Mucosa of rectum (tissue), 2 donors: ENCODE measurements around the gene SORBS2.
A peak's percentile ranks its signal among the peaks of the same experiment; 100 is the strongest.

Experiments used
- H3K27ac ChIP-seq, 2 donors: one replicate each; pipeline ENCODE4 v1.7.0; 2013; ENCODE audit warnings: inconsistent platforms in 2 of 2, low read depth in 2 of 2, low read length in 2 of 2
- H3K27me3 ChIP-seq, 2 donors: one replicate each; pipeline ENCODE4 v1.7.0; 2013; ENCODE audit warnings: low read length in 2 of 2; ENCODE audit not compliant: control insufficient read depth in 2 of 2, insufficient read depth in 2 of 2
- H3K36me3 ChIP-seq, 2 donors: one replicate each; pipeline ENCODE4 v1.7.0; 2013; ENCODE audit warnings: low read length in 2 of 2; ENCODE audit not compliant: control insufficient read depth in 2 of 2, insufficient read depth in 2 of 2
- H3K4me1 ChIP-seq, 2 donors: one replicate each; pipeline ENCODE4 v1.7.0; 2013; ENCODE audit warnings: low read length in 2 of 2, mild to moderate bottlenecking in 1 of 2; ENCODE audit not compliant: control insufficient read depth in 2 of 2, insufficient read depth in 2 of 2
- H3K4me3 ChIP-seq, 2 donors: one replicate each; pipeline ENCODE4 v1.7.0; 2013; ENCODE audit warnings: low read length in 2 of 2
- H3K9ac ChIP-seq, 2 donors: one replicate each; pipeline ENCODE4 v1.7.0; 2013; ENCODE audit warnings: low read length in 2 of 2, low read depth in 1 of 2, mild to moderate bottlenecking in 1 of 2
- H3K9me3 ChIP-seq, 2 donors: one replicate each; pipeline ENCODE4 v1.7.0; 2013; ENCODE audit warnings: low read length in 2 of 2; ENCODE audit not compliant: control insufficient read depth in 2 of 2
- donor health status: healthy.
- donor health status: Normal muscosa, but diverticular disease.

Gene SORBS2

GRCh38 chr4:185821029-185821419 lies 9.0 kb upstream of the SORBS2 start:
- H3K27me3 ChIP-seq = no peaks in the 10 kb centered on the region
- H3K4me3 ChIP-seq = no peak overlapping the region
- H3K4me1 ChIP-seq = peaks cover 0 to 3% of the 10 kb centered on the region in 2 donors
- no peaks in the 10 kb centered on the region for H3K36me3 ChIP-seq
- H3K9me3 ChIP-seq = no peaks in the 10 kb centered on the region
- no peak overlapping the region for H3K27ac ChIP-seq
- no peak overlapping the region for H3K9ac ChIP-seq

- H3K4me3 ChIP-seq = no peak overlapping the region
- no peak overlapping the region for H3K9ac ChIP-seq
- no peak overlapping the region for H3K27ac ChIP-seq
- H3K27me3 ChIP-seq = no peaks in the 10 kb centered on the region
- H3K36me3 ChIP-seq = no peaks in the 10 kb centered on the region
- peaks cover 0 to 3% of the 10 kb centered on the region in 2 donors for H3K4me1 ChIP-seq
- H3K9me3 ChIP-seq = no peaks in the 10 kb centered on the region
Measured at GRCh38 chr4:185820146-185821028, 8.4 kb upstream of the SORBS2 start.

- H3K27me3 ChIP-seq = no peaks in the 10 kb centered on the region
- H3K27ac ChIP-seq = no peak overlapping the region
- H3K4me3 ChIP-seq = no peak overlapping the region
- no peaks in the 10 kb centered on the region for H3K9me3 ChIP-seq
- H3K36me3 ChIP-seq = no peaks in the 10 kb centered on the region
- H3K4me1 ChIP-seq = peaks cover 0 to 3% of the 10 kb centered on the region in 2 donors
- no peak overlapping the region for H3K9ac ChIP-seq
Measured at GRCh38 chr4:185819144-185819543, 7.2 kb upstream of the SORBS2 start.

GRCh38 chr4:185817403-185817818 lies 5.4 kb upstream of the SORBS2 start:
- Histone ChIP-seq H3K4me3 (peak overlapping the region in 1 of 2 donors; percentile 3), H3K9me3 (no peaks in the 10 kb centered on the region), H3K4me1 (peaks cover under 1 to 3% of the 10 kb centered on the region in 2 donors), H3K27ac (no peak overlapping the region), H3K27me3 (no peaks in the 10 kb centered on the region), H3K36me3 (no peaks in the 10 kb centered on the region), H3K9ac (no peak overlapping the region)

GRCh38 chr4:185813133-185813532 lies 1.1 kb upstream of the SORBS2 start:
- Histone ChIP-seq H3K36me3 (no peaks in the 10 kb centered on the region), H3K27me3 (no peaks in the 10 kb centered on the region), H3K9ac (no peak overlapping the region), H3K27ac (no peak overlapping the region), H3K4me3 (no peak overlapping the region), H3K4me1 (peaks cover 3 to 10% of the 10 kb centered on the region in 2 donors), H3K9me3 (no peaks in the 10 kb centered on the region)

- H3K27me3 ChIP-seq = no peaks in the 10 kb centered on the region
- H3K9ac ChIP-seq = peak overlapping the region; percentile 55 to 76
- peak overlapping the region; percentile 73 to 92 for H3K4me3 ChIP-seq
- H3K36me3 ChIP-seq = no peaks in the 10 kb centered on the region
- no peaks in the 10 kb centered on the region for H3K9me3 ChIP-seq
- H3K4me1 ChIP-seq = peaks cover 0 to 10% of the 10 kb centered on the region in 2 donors
- H3K27ac ChIP-seq = peak overlapping the region; percentile 65 to 78
Measured at GRCh38 chr4:185810746-185811508, 1.1 kb downstream of the SORBS2 start.

GRCh38 chr4:185809533-185810071 lies 2.4 kb downstream of the SORBS2 start:
- Histone ChIP-seq H3K9ac (peak overlapping the region; percentile 36 to 39), H3K36me3 (no peaks in the 10 kb centered on the region), H3K4me3 (peak overlapping the region; percentile 73 to 92), H3K4me1 (peaks cover 0 to 10% of the 10 kb centered on the region in 2 donors), H3K27me3 (no peaks in the 10 kb centered on the region), H3K27ac (no peak overlapping the region), H3K9me3 (no peaks in the 10 kb centered on the region)

- peak overlapping the region; percentile 33 to 92 for H3K4me3 ChIP-seq
Measured at GRCh38 chr4:185809121-185809520, 2.9 kb downstream of the SORBS2 start.

GRCh38 chr4:185805979-185806378 lies 6.0 kb downstream of the SORBS2 start:
- Histone ChIP-seq H3K36me3 (no peaks in the 10 kb centered on the region), H3K9me3 (no peaks in the 10 kb centered on the region), H3K27me3 (no peaks in the 10 kb centered on the region), H3K27ac (no peak overlapping the region), H3K4me3 (no peak overlapping the region), H3K9ac (no peak overlapping the region), H3K4me1 (peaks cover 0 to 7% of the 10 kb centered on the region in 2 donors)

More at GRCh38 chr4:185809121-185809520, 2.9 kb downstream of the SORBS2 start:
- Histone ChIP-seq H3K27ac (no peak overlapping the region), H3K36me3 (no peaks in the 10 kb centered on the region), H3K27me3 (no peaks in the 10 kb centered on the region), H3K9ac (no peak overlapping the region), H3K9me3 (no peaks in the 10 kb centered on the region), H3K4me1 (peaks cover 0 to 10% of the 10 kb centered on the region in 2 donors)
